CD4-positive, alpha-beta T cell treated with Interleukin-12 subunit alpha and Interleukin-12 subunit beta, for 1 hour (primary cell): Measurements from ENCODE around the gene NEURL1.
A peak's percentile ranks its signal among the peaks of the same experiment; 100 is the strongest.
"Not testable (repeated sequence)": the region's sequence is repeated elsewhere in the genome, so short reads cannot be mapped to it uniquely, and the experiment has no call there.

Experiments
- DNase-seq: peaks from one replicate; pipeline ENCODE4 v3.0.0-alpha.2; 2020

Gene NEURL1

GRCh38 chr10:103497161-103497915 lies 3.8 kb downstream of the NEURL1 start:
- DNase-seq, result no peak

- no peak for DNase-seq
These were observed 5.6 kb downstream of the NEURL1 start for GRCh38 chr10:103498936-103499638.

DNA sequence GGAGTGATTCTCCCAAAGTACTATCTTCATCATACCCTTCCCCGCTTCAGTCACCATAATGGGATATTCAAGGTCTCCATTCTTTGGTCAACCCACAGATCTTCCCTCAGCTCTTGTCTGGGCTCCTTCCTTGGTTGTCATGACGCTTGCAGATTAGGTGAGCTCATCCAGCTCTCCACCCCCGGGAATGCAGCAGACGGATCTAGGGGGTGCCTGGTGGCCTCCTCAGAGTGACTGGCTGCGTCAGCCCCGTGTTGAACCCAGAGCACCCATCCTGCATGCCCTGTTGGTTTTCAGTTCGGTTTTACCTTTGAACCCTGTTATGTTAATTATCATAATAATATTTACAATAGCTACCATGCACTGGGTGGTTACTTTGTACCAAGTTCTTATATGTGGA lies 6.4 kb downstream of the NEURL1 start:
- no peak for DNase-seq

GRCh38 chr10:103500481-103500880 lies 7.0 kb downstream of the NEURL1 start:
- no peak for DNase-seq

- DNase-seq, result no peak
These were observed 7.7 kb downstream of the NEURL1 start for GRCh38 chr10:103501186-103501585.

DNA sequence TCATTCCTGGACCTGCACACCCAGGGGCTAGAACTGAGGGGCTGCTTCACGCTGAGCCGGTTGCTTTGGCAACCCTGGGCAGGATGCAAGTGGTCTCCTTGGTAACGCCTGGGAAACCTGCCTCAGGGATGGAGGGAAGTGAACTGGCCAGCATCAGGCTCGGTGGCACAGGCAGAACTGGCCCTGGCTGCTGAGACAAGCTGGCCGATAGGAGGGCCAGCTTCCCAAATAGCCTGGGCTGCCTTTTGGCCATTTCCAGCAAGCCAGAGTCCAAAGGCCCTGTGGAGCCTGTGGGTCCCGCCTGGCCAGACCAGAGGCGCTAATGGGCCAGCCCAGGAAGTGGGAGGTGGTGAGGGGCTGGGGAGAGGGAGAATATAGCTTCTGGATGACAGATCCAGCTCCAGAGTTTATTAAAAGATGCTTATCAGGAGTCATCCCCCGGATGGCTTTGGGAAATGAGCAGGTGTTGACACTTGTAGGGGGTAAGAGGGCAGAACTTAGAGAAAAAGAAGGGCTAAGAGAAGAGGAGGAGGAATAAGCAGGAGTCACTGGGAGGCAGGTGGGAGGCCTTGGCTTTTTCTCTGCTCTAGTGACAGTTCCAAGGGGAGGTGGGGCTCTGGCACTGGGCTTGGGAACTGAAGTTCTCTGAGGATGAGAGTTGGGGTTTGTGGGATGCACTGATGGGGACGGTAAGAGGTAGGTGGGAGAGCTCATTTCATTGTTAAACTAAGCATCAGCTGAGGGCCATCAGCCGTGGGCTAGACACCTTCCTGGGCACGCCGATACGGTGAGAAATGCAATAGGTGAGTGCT lies 9.6 kb downstream of the NEURL1 start:
- no peak for DNase-seq

- DNase-seq, result not testable (repeated sequence)
These were observed 10.3 kb downstream of the NEURL1 start for GRCh38 chr10:103503777-103504176.

GRCh38 chr10:103504181-103504783 lies 10.8 kb downstream of the NEURL1 start:
- DNase-seq, result peak; percentile 41

- no peak for DNase-seq
These were observed 12.6 kb downstream of the NEURL1 start for GRCh38 chr10:103506061-103506460.

GRCh38 chr10:103507235-103508191 lies 14.0 kb downstream of the NEURL1 start:
- DNase-seq, result no peak

DNA sequence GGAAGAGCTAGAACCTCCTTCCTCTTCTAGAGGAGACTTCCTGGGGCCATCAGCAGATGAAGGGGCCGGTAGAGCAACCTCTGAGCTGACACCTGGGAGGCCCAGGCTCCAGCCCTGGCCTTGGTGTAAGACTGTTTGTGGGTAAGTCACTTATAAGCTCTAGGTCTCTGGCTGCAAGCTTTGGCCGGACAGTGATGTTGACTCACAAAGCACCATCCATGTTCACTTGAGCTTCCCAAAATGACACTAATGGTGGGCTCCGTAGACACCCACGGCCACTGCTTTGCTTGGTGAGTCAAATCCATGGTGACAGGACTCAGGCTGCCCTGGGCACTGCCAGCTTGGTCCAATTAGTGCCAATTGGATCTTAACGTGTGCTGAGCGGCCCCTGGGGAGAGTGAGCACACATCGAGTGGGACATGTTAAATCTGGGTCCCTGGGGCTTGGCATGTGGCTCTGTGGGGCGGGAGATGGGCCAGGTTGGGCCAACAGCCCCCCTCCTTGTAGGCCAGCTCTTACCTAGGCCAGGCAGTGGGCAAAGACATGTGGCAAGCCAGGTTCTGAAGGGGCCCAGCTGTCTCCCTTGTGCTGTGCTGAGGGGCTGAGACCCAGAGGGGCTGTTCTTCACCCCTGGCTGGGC lies 16.7 kb downstream of the NEURL1 start:
- no peak for DNase-seq

DNA sequence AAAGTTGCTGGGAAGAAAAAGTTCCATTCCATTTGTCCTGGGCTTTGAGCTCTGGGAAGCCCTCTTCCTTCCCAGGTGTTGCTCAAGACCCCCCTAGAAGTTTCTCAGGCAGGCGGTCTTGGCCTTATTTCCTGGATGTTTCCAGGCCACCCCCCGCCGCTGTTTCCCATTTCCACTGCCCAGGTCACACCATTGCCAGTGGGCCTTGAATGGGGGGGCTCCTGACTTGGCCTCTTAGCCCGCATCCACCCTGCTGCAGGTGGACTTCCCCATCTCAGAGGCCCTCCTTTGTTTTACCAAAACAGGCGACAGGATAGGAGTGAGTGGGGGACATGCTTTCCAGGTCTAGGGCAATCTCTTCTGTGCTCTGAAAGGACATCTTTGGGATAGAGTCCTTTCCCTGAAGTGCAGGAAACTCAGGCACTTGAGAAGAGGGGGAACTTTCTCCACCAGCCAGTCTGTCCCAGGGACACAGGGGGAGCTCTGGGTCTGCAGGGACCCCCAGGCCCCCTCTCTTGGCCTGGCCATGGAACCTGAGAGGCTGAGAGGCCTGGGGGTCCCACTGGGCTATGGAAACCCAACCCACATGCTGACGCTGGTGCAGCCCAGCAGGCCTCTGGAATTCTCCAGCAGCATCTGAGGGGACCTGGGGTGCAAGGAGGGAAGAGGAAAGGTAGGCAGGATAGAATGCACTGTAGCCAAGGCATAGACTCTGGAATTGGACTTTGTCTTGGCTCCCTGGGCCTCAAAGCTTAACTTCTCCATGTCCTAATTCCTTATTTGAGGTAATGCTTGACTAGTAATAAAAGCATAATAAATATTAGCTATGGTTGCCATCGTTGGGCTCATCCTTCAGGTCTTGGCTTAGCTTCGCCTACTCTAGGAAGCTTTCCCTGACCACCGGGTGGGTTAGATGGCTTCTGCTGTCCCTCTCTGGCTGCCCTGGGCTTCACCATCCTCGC lies 17.6 kb downstream of the NEURL1 start:
- DNase-seq, result no peak

DNA sequence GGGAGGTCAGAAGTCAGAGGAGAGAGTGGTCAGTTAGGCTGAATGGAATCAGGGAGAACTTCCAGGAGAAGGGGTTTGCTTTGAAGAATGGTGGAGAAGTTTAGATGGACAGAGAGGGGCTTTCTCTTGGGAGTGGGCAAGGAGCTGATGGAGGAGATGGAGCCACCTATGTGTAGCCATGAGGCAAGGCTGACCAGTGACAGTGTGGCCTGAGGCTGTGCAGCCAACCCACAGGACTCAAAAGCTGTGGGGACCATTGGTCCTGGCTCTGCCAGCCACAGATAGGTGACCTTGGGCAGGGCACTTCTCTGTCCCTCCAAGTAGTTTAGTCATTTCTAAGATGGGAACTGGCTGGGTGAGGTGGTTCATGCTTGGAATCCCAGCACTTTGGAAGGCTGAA lies 18.7 kb downstream of the NEURL1 start:
- no peak for DNase-seq

GRCh38 chr10:103512591-103513379 lies 19.3 kb downstream of the NEURL1 start:
- no peak for DNase-seq

GRCh38 chr10:103513380-103514060 lies 20.0 kb downstream of the NEURL1 start:
- DNase-seq, result no peak

DNA sequence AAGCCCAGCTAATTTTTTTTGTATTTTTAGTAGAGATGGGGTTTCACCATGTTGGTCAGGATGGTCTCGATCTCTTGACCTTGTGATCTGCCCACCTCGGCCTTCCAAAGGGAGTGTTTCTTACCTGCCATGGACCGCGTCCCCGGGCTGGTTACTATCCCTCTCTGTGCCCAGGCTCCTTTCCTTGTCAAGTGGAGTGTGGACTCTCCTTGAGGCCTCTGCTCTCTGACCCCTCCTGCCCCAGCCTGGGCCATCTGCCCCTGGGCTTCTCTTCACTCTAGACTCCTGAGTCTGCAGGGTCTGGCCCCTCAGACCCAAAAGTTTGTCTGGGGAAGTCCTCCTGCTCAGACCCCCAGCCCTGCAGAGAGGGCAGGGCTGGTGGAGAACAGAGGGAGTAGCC lies 20.7 kb downstream of the NEURL1 start:
- DNase-seq, result no peak

DNA sequence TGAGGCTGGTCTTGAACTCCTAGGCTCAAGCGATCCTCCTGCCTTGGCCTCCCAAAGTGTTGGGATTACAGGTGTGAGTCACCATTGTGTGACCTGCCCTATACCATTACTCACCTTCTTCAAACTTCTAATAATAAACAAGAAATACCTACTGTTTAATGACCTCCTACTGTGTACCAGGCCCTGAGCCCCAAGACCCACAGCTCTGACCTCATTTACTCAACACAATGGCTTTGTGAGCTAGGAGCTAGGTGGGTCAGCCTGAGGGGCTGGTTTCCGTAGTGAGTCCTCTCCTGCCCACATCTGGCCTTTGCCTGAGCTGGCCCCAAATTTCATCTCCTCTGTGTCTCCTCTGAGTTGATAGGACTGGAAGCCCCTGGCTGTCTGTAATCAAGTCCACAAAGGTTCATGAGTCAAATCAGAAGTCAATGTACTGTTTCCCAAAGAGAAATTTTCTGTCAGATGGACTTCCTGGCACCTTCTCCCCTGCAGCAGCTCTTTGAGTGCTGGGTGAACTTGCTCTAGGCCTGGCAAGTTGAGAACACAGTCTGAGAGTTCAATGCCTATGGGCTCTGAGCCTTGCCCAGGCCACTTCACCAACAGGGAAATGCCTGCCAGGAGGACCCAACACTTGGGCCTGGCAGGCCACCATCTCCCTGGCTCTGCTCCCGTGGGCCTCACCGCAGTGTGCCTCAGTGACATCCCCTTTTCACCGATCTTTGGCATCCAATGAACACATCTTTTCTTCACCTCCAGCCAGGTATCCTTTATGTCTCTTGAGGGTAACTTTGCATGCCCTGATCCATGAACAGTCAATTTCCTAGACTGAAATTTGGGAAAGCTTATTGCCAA lies 24.0 kb downstream of the NEURL1 start:
- DNase-seq, result no peak

DNA sequence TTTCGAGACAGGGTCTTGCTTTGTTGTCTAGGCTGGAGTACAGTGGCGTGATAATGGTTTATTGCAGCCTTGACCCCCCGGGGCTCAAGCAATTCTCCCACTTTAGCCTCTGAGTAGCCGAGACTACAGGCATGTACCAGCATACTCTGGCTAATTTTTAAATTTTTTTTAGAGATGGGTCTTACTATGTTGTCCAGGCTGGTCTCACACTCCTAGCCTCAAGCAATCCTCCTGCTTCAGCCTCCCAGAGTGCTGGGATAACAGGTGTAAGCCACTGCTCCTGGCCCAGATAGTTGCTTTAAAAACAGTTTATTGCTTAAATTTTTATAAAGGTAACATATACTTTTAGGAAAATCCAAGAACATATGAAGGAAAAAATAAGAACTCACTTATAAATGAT lies 26.3 kb downstream of the NEURL1 start:
- DNase-seq, result no peak
